Placental pericyte (primary cell): ENCODE measurements around the gene C5orf46. TPM values are rescaled to one million over a fixed set of nuclear protein-coding genes. Genes with fewer than 3 reads are reported as not detected.

Experiments used
- total RNA-seq: library from RNA; depleted of rRNA; stranded (reverse); fragments of >200 nt; gene quantifications from 2 replicates; pipeline ENCODE4 v1.2.3, GENCODE V29; 2012

C5orf46 gene
- 0.29 TPM in 1 of 2 replicates, not detected in the other for total RNA-seq

DNA sequence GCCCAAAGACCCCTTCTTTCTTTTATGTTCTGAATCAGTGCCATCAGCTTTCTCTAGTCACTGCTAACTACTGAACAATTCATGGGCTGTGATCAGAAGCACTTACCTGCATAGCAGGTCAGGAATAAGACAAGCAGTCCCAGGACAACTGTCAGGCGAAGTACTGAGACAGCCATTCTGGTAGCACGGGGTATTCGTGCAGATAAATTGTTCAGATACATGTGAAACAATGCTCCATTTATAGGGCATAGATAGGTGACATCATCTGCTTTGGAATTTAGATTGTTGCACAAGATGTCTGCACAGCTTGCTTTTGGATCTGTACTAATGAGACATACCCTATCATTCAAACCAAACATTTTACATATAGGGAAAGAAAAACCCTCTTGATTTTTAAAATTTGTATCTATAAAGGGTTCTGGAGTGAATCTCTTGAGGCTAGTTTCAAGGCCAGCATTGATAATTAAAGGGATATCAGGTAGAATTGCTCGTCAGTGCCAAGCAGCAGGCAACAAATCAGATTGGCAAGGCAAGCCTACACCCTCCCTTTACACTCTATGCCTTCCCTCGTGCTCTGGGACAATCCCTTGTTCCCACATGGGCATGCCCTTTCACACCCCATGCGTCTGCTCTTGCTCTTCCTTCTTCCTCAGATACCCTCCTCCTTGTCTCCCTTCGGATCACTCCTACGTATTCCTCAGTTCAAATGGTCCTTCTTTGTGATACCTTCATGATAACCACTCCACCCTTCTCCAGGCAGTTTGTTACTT is at the start of gene C5orf46:
Gene C5orf46 (minus strand): TSS at position 213 of the 770 bp plus-strand sequence. CDS start 37 bp downstream, at position 176.

DNA sequence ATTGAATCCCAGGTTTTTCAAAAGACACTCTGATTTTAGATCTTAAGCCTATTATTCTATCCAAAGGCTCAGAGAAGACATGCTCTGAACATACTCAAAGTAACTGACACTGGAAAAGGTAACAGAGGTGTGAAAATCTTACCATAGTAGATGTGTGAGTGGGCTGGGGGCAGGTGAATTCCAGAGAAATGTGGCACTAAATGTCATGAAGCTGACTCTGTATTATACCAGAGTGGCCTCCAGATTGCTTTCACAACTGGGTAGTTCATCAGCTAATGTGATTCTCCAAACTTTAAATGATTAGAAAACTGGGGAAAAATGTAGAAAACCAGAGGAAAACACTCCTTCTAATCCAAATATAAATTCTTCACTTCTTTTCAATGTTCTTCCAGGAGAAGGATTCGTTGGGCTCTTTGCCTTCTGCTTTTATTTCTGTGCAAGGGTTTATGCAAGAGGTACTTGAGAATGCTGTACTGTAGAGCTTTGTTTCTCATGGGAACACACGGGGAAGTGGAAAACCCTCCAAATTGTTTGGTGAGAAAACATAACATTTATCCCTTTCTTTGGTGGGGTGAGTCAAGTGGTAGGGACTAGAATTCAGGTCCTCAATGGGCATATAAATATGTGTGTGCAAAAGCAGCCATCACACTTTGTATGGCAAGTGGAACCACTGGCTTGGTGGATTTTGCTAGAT is 28.1 kb downstream of the C5orf46 start, which contains the start of gene SCGB3A2:
Gene SCGB3A2 (plus strand): TSS at position 646 of the 694 bp plus-strand sequence. CDS start 93 bp downstream, outside the sequence.

Other genes starting within 250 kb of the C5orf46 start
- gene JAKMIP2, start 123.8 kb downstream of the C5orf46 start, total RNA-seq: 0.22 and 0.29 TPM in 2 replicates
- gene SPINK1, start 74.9 kb downstream of the C5orf46 start, total RNA-seq: not detected in 2 replicates
- not detected in 2 replicates for gene SCGB3A2, start 27.8 kb downstream of the C5orf46 start, total RNA-seq
- under 0.01 TPM in 1 of 2 replicates, not detected in the other for gene SPINK5, start 157.4 kb upstream of the C5orf46 start, total RNA-seq